CD8-positive, alpha-beta memory T cell (primary cell): ENCODE data around the gene FNBP1. TPM values are rescaled to one million over a fixed set of nuclear protein-coding genes. Genes with fewer than 3 reads are reported as not detected.
A peak's percentile ranks its signal among the peaks of the same experiment; 100 is the strongest.
"Not testable (repeated sequence)": the region's sequence is repeated elsewhere in the genome, so short reads cannot be mapped to it uniquely, and the experiment has no call there.

ENCODE experiments used
- CTCF ChIA-PET: fragments of 350-600 bp; sonication (Branson Sonifier 250); formaldehyde crosslinking; loops from one replicate; lab custom pipeline; 2021; ENCODE audit warnings: antibody characterized with exemption; lab: Charles Lee
- POLR2A ChIA-PET: fragments of 350-600 bp; sonication (Branson Sonifier 250); formaldehyde crosslinking; loops from one replicate; lab custom pipeline; 2021; ENCODE audit warnings: antibody characterized with exemption; lab: Charles Lee
- DNase-seq, 5 donors: peaks; one replicate each; pipeline versions ENCODE4 v3.0.0 to v3.0.0-alpha.2; 2020 to 2022; ENCODE audit warnings: mixed read lengths in 1 of 5
- H3K27ac ChIP-seq: one replicate; pipeline ENCODE4 v1.7.0; 2013; ENCODE audit warnings: low read depth, mild to moderate bottlenecking, low read length, moderate library complexity
- H3K27me3 ChIP-seq: 2 replicates; pipeline ENCODE4 v1.7.0; 2013; ENCODE audit warnings: low read length, mild to moderate bottlenecking; ENCODE audit not compliant: insufficient read depth, poor library complexity, severe bottlenecking
- H3K36me3 ChIP-seq: 2 replicates; pipeline ENCODE4 v1.7.0; 2013; ENCODE audit warnings: mild to moderate bottlenecking, low read length, moderate library complexity; ENCODE audit not compliant: insufficient read depth
- H3K4me1 ChIP-seq: 2 replicates; pipeline ENCODE4 v1.7.0; 2013; ENCODE audit warnings: mild to moderate bottlenecking, low read length, moderate library complexity; ENCODE audit not compliant: insufficient read depth
- H3K4me3 ChIP-seq: 2 replicates; pipeline ENCODE4 v1.7.0; 2013; ENCODE audit warnings: mild to moderate bottlenecking, low read length
- H3K9me3 ChIP-seq: 2 replicates; pipeline ENCODE4 v1.7.0; 2013; ENCODE audit warnings: mild to moderate bottlenecking, low read length
- H3K27ac Mint-ChIP-seq, 8 donors: one replicate each; pipeline ENCODE4 v1.8.0; 2020 to 2021; ENCODE audit warnings: mixed read lengths in 8 of 8, mild to moderate bottlenecking in 6 of 8, inconsistent platforms in 3 of 8, moderate library complexity in 3 of 8
- H3K27me3 Mint-ChIP-seq, 2 donors: one replicate each; pipeline ENCODE4 v1.8.0; 2020 to 2021; ENCODE audit warnings: mixed read lengths in 2 of 2, mild to moderate bottlenecking in 1 of 2, moderate library complexity in 1 of 2
- H3K36me3 Mint-ChIP-seq, 3 donors: one replicate each; pipeline ENCODE4 v1.8.0; 2020 to 2021; ENCODE audit warnings: mixed read lengths in 3 of 3, inconsistent platforms in 1 of 3, mild to moderate bottlenecking in 1 of 3
- H3K4me1 Mint-ChIP-seq, 3 donors: one replicate each; pipeline ENCODE4 v1.8.0; 2020 to 2021; ENCODE audit warnings: mixed read lengths in 3 of 3, inconsistent platforms in 1 of 3, mild to moderate bottlenecking in 1 of 3
- H3K4me3 Mint-ChIP-seq, 7 donors: one replicate each; pipeline ENCODE4 v1.8.0; 2020 to 2021; ENCODE audit warnings: mixed read lengths in 7 of 7, mild to moderate bottlenecking in 6 of 7, moderate library complexity in 4 of 7, inconsistent platforms in 2 of 7
- H3K9me3 Mint-ChIP-seq, 5 donors: one replicate each; pipeline ENCODE4 v1.8.0; 2020 to 2022; ENCODE audit warnings: mixed read lengths in 5 of 5, mild to moderate bottlenecking in 3 of 5, moderate library complexity in 2 of 5, inconsistent platforms in 1 of 5
- polyA plus RNA-seq: library from polyadenylated mRNA; unstranded; fragments of 300-500 nt; fragmentation: Illumina TruSeq; gene quantifications from one replicate; pipeline ENCODE4 v1.2.3, GENCODE V29; 2021
- total RNA-seq, 2 experiments: library from RNA; stranded (reverse); gene quantifications; one replicate each; pipeline ENCODE4 v1.2.3, GENCODE V29; 2021

Gene FNBP1
- total and polyA plus RNA-seq, 3 experiments from 2014 or later = 176 to 230 (median 226) TPM

GRCh38 chr9:129897263-129897662 lies 145.7 kb downstream of the FNBP1 start:
- peaks cover 29% of the 10 kb centered on the region for H3K36me3 ChIP-seq
- H3K4me3 Mint-ChIP-seq = peak overlapping the region in 1 of 7 donors; percentile 7
- peaks cover 12 to 88% (median 30%) of the 10 kb centered on the region in 3 donors for H3K36me3 Mint-ChIP-seq
- H3K27me3 Mint-ChIP-seq = peaks cover 0 to 9% of the 10 kb centered on the region in 2 donors
- peaks cover 38 to 53% (median 53%) of the 10 kb centered on the region in 3 donors for H3K4me1 Mint-ChIP-seq
- H3K9me3 Mint-ChIP-seq = no peaks in the 10 kb centered on the region
- no peak overlapping the region for H3K4me3 ChIP-seq
- ChIA-PET CTCF (interaction anchor here (1.2 to 3.7 kb wide), 3 partner anchors 9 to 142 kb away, joined by 3 to 17 read pairs (median 4); no protein-coding TSS in a partner anchor), POLR2A (no interaction called here)
- H3K9me3 ChIP-seq = no peaks in the 10 kb centered on the region
- no peaks in the 10 kb centered on the region for H3K27me3 ChIP-seq
- peak overlapping the region in 7 of 8 donors; percentile 44 to 100 (median 93) for H3K27ac Mint-ChIP-seq
- H3K27ac ChIP-seq = no peak overlapping the region
- peaks cover 39% of the 10 kb centered on the region for H3K4me1 ChIP-seq
- DNase-seq = no peak

GRCh38 chr9:129895376-129896268 lies 147.4 kb downstream of the FNBP1 start:
- Histone ChIP-seq H3K27me3 (no peaks in the 10 kb centered on the region), H3K27ac (no peak overlapping the region), H3K9me3 (no peaks in the 10 kb centered on the region), H3K4me3 (no peak overlapping the region), H3K36me3 (peaks cover 22% of the 10 kb centered on the region), H3K4me1 (peaks cover 55% of the 10 kb centered on the region)
- ChIA-PET POLR2A (interaction anchor here (0.6 to 2.1 kb wide), 5 partner anchors 9 to 147 kb away, joined by 3 to 11 read pairs (median 3); partner anchors contain the start of gene FNBP1), CTCF (interaction anchor here (1.3 to 3.7 kb wide), 4 partner anchors 8 to 61 kb away, joined by 3 to 17 read pairs (median 7); no protein-coding TSS in a partner anchor)
- Mint-ChIP-seq H3K27ac (peak overlapping the region; percentile 87 to 100 (median 98)), H3K4me1 (peaks cover 50 to 66% (median 65%) of the 10 kb centered on the region in 3 donors), H3K9me3 (no peaks in the 10 kb centered on the region), H3K36me3 (peaks cover 8 to 79% (median 34%) of the 10 kb centered on the region in 3 donors), H3K4me3 (peak overlapping the region in 4 of 7 donors; percentile 4 to 46 (median 24)), H3K27me3 (peaks cover 0 to 10% of the 10 kb centered on the region in 2 donors)
- peak; percentile 22 to 75 (median 48) for DNase-seq

- Histone ChIP-seq H3K4me1 (peaks cover 64% of the 10 kb centered on the region), H3K4me3 (no peak overlapping the region), H3K36me3 (peaks cover 8% of the 10 kb centered on the region), H3K9me3 (no peaks in the 10 kb centered on the region), H3K27me3 (no peaks in the 10 kb centered on the region), H3K27ac (peak overlapping the region; percentile 21)
- peaks cover 0 to 10% of the 10 kb centered on the region in 2 donors for H3K27me3 Mint-ChIP-seq
- ChIA-PET POLR2A (interaction anchor here (0.7 to 2.1 kb wide), 3 partner anchors 38 to 147 kb away, joined by 3 to 11 read pairs (median 6); no protein-coding TSS in a partner anchor), CTCF (interaction anchor here (1.0 to 1.4 kb wide), 5 partner anchors 9 to 151 kb away, joined by 3 to 11 read pairs (median 3); no protein-coding TSS in a partner anchor)
- peaks cover 62 to 79% (median 79%) of the 10 kb centered on the region in 3 donors for H3K4me1 Mint-ChIP-seq
- H3K36me3 Mint-ChIP-seq = peaks cover 11 to 76% (median 34%) of the 10 kb centered on the region in 3 donors
- peak overlapping the region; percentile 81 to 100 (median 98) for H3K27ac Mint-ChIP-seq
- no peaks in the 10 kb centered on the region for H3K9me3 Mint-ChIP-seq
- peak in 3 of 5 donors; percentile 22 to 77 (median 63) for DNase-seq
- H3K4me3 Mint-ChIP-seq = peak overlapping the region; percentile 27 to 83 (median 66)
Measured at GRCh38 chr9:129894120-129894823, 148.7 kb downstream of the FNBP1 start.

GRCh38 chr9:129891569-129891968 lies 151.4 kb downstream of the FNBP1 start:
- peaks cover 7% of the 10 kb centered on the region for H3K36me3 ChIP-seq
- ChIA-PET CTCF (interaction anchor here (0.7 to 1.6 kb wide), 5 partner anchors 22 to 151 kb away, joined by 3 to 5 read pairs (median 3); partner anchors contain the start of gene FNBP1), POLR2A (interaction anchor here (0.6 to 1.2 kb wide), 3 partner anchors 29 to 155 kb away, joined by 3 to 5 read pairs (median 4); no protein-coding TSS in a partner anchor)
- DNase-seq = peak in 1 of 5 donors; percentile 47
- no peaks in the 10 kb centered on the region for H3K9me3 Mint-ChIP-seq
- H3K27me3 Mint-ChIP-seq = peaks cover 0 to 20% of the 10 kb centered on the region in 2 donors
- peaks cover 84% of the 10 kb centered on the region for H3K4me1 ChIP-seq
- H3K4me3 ChIP-seq = peak overlapping the region; percentile 44
- H3K36me3 Mint-ChIP-seq = peaks cover 4 to 53% (median 22%) of the 10 kb centered on the region in 3 donors
- peak overlapping the region; percentile 76 to 92 (median 89) for H3K4me3 Mint-ChIP-seq
- no peaks in the 10 kb centered on the region for H3K27me3 ChIP-seq
- H3K27ac ChIP-seq = peak overlapping the region; percentile 21
- peak overlapping the region; percentile 97 to 100 (median 100) for H3K27ac Mint-ChIP-seq
- H3K4me1 Mint-ChIP-seq = peaks cover 81 to 95% (median 95%) of the 10 kb centered on the region in 3 donors
- H3K9me3 ChIP-seq = no peaks in the 10 kb centered on the region

GRCh38 chr9:129890718-129891299 lies 152.2 kb downstream of the FNBP1 start:
- Mint-ChIP-seq H3K4me1 (peaks cover 81 to 95% (median 94%) of the 10 kb centered on the region in 3 donors), H3K27me3 (peaks cover 0 to 18% of the 10 kb centered on the region in 2 donors), H3K4me3 (peak overlapping the region; percentile 83 to 96 (median 89)), H3K36me3 (peaks cover 4 to 45% (median 18%) of the 10 kb centered on the region in 3 donors), H3K27ac (peak overlapping the region; percentile 97 to 100 (median 100))
- peaks cover 84% of the 10 kb centered on the region for H3K4me1 ChIP-seq
- H3K27me3 ChIP-seq, H3K9me3 ChIP-seq, H3K9me3 Mint-ChIP-seq, H3K36me3 ChIP-seq, DNase-seq: not testable (repeated sequence)
- H3K27ac ChIP-seq = peak overlapping the region; percentile 54
- POLR2A ChIA-PET = interaction anchor here (0.6 to 1.2 kb wide), 4 partner anchors 20 to 148 kb away, joined by 3 to 4 read pairs (median 4); no protein-coding TSS in a partner anchor
- CTCF ChIA-PET = interaction anchor here (0.7 to 1.5 kb wide), 4 partner anchors 72 to 152 kb away, joined by 3 to 5 read pairs (median 3); partner anchors contain the start of gene FNBP1
- H3K4me3 ChIP-seq = peak overlapping the region; percentile 44

GRCh38 chr9:129889941-129890717 lies 152.9 kb downstream of the FNBP1 start:
- H3K4me1 Mint-ChIP-seq = peaks cover 75 to 95% (median 94%) of the 10 kb centered on the region in 3 donors

More at GRCh38 chr9:129889941-129890717, 152.9 kb downstream of the FNBP1 start:
- Histone ChIP-seq H3K27me3 (no peaks in the 10 kb centered on the region), H3K4me1 (peaks cover 82% of the 10 kb centered on the region), H3K4me3 (peak overlapping the region; percentile 44), H3K9me3 (no peaks in the 10 kb centered on the region), H3K36me3 (peaks cover 3% of the 10 kb centered on the region), H3K27ac (peak overlapping the region; percentile 91)
- Mint-ChIP-seq H3K4me3 (peak overlapping the region; percentile 83 to 96 (median 89)), H3K27ac (peak overlapping the region; percentile 97 to 100 (median 100)), H3K27me3 (peaks cover 0 to 20% of the 10 kb centered on the region in 2 donors), H3K36me3 (peaks cover 4 to 40% (median 17%) of the 10 kb centered on the region in 3 donors), H3K9me3 (no peaks in the 10 kb centered on the region)
- ChIA-PET CTCF (interaction anchor here (1.1 to 2.1 kb wide), 5 partner anchors 17 to 127 kb away, joined by 3 to 9 read pairs (median 4); no protein-coding TSS in a partner anchor), POLR2A (interaction anchor here (0.6 to 5.0 kb wide), 10 partner anchors 9 to 154 kb away, joined by 3 to 29 read pairs (median 4); partner anchors contain the start of gene FNBP1)
- DNase-seq = peak; percentile 52 to 80 (median 67)
